HL-60 (cell line): ENCODE data around the gene TCEANC2.

Experiments
- DNase-seq, 2 experiments: peaks; one replicate each; pipeline ENCODE4 v3.0.0-alpha.2; 2010 to 2020; ENCODE audit warnings: low read depth in 1 of 2, low spot score in 1 of 2
- H3K27ac ChIP-seq: fragments of 250-450 bp; sonication (Bioruptor Pico); replicated peaks from 2 replicates; pipeline ENCODE4 v1.5.1; 2020; ENCODE audit warnings: mild to moderate bottlenecking, moderate library complexity
- H3K27me3 ChIP-seq: fragments of 250-450 bp; sonication (Bioruptor Pico); 2 replicates; pipeline ENCODE4 v1.5.1; 2021; ENCODE audit warnings: mild to moderate bottlenecking, moderate library complexity; ENCODE audit not compliant: insufficient read depth, poor library complexity, severe bottlenecking
- H3K4me3 ChIP-seq: replicated peaks from 2 replicates; pipeline ENCODE4 v1.5.1; 2011; ENCODE audit warnings: mild to moderate bottlenecking, control low read depth, low read length; ENCODE audit not compliant: insufficient read depth
- CTCF ChIP-seq: IDR thresholded peaks from one replicate; pipeline ENCODE4 v1.5.1; 2011; ENCODE audit warnings: low read length, control low read depth, inconsistent platforms; ENCODE audit not compliant: insufficient read depth
- GABPA ChIP-seq: IDR thresholded peaks from 2 replicates; pipeline ENCODE4 v1.6.1; 2012; ENCODE audit warnings: low read depth
- POLR2AphosphoS5 ChIP-seq: IDR thresholded peaks from 2 replicates; pipeline ENCODE4 v1.6.1; 2012; ENCODE audit warnings: low read depth
- REST ChIP-seq: IDR thresholded peaks from 2 replicates; pipeline ENCODE4 v1.6.1; 2012; ENCODE audit warnings: low read depth; ENCODE audit not compliant: insufficient replicate concordance
- SPI1 ChIP-seq: IDR thresholded peaks from 2 replicates; pipeline ENCODE4 v1.6.1; 2012; ENCODE audit warnings: low read depth, mild to moderate bottlenecking, borderline replicate concordance
- microRNA-seq: library from miRNA; unstranded; fragments of <30 nt; microRNA quantifications from one replicate; pipeline ENCODE4, GENCODE V29; 2018

TCEANC2 gene

GRCh38 chr1:54152696-54153095 is 99.3 kb downstream of the TCEANC2 start, which contains the start of gene CDCP2:
CDCP2 (minus strand) TSS chr1:54153000; CDS start chr1:54152922, 78 bp downstream.
- H3K27ac ChIP-seq = no peak within 1 kb of the TSS

GRCh38 chr1:54153535-54154439 is 100.4 kb downstream of the TCEANC2 start:
- TF ChIP-seq POLR2AphosphoS5 = no peak
- no peak for TF ChIP-seq REST
- TF ChIP-seq GABPA = no peak
- no peak for TF ChIP-seq SPI1
- no peak for TF ChIP-seq CTCF
- Histone ChIP-seq H3K27me3 (no peaks in the 10 kb centered on the region), H3K4me3 (no peak overlapping the region), H3K27ac (no peak overlapping the region)
- peak; percentile 47 to 52 for DNase-seq

More at GRCh38 chr1:54152696-54153095, 99.3 kb downstream of the TCEANC2 start, which contains the start of gene CDCP2:
- TF ChIP-seq POLR2AphosphoS5 = no peak
- TF ChIP-seq REST = no peak
- no peak for TF ChIP-seq CTCF
- DNase-seq = no peak
- Histone ChIP-seq H3K4me3 (no peak within 1 kb of the TSS), H3K27me3 (no peaks in the 10 kb centered on the region)

Small RNA genes within 50 kb of the gene (microRNA-seq; reads per million reads assigned to microRNA genes)
- 1.5 reads per million for gene MIR4781
